Uterus (tissue), 2 donors: Measurements from ENCODE around the gene TGFBR1.

Experiments used
- CTCF ChIP-seq, 4 experiments: fragments of 200-600 bp in 2 of 4; fragments of 450-650 bp in 2 of 4; sonication (generic) in 2 of 4; IDR thresholded peaks; one replicate each; pipeline ENCODE4 v1.5.1; 2016 to 2019; ENCODE audit warnings: antibody characterized with exemption in 4 of 4, mild to moderate bottlenecking in 2 of 4, moderate library complexity in 1 of 4
- POLR2A ChIP-seq, 2 donors: fragments of 450-650 bp; IDR thresholded peaks; one replicate each; pipeline ENCODE4 v1.6.1; 2016; ENCODE audit warnings: antibody characterized with exemption in 2 of 2, mild to moderate bottlenecking in 1 of 2, moderate library complexity in 1 of 2

GRCh38 chr9:99146574-99146973 lies 41.7 kb downstream of the TGFBR1 start:
- TF ChIP-seq CTCF (IDR thresholded peaks at IDR 0.05) (no peak), POLR2A (IDR thresholded peaks at IDR 0.05) (no peak)
